ENCODE measurements around the gene PHKA2.

DNA sequence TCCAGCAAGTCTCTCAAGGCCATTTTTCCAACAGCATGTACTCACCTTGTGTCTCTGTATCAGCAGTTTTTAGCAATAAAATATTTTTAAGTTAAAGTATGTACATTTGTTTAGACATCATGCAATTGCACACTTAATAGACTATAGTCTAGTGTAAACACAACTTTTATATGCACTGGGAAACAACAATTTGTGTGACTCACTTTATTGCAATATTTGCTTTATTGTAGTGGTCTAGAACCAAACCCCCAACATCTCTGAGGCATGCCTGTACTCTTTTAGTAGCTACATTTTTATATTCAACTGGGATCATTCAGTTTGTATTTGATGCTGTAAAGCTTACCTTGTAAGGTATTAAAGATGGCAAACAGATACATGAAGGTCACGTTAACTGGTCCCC lies 14.7 kb upstream of the PHKA2 start:
- TF ChIP-seq, protein P1, sequence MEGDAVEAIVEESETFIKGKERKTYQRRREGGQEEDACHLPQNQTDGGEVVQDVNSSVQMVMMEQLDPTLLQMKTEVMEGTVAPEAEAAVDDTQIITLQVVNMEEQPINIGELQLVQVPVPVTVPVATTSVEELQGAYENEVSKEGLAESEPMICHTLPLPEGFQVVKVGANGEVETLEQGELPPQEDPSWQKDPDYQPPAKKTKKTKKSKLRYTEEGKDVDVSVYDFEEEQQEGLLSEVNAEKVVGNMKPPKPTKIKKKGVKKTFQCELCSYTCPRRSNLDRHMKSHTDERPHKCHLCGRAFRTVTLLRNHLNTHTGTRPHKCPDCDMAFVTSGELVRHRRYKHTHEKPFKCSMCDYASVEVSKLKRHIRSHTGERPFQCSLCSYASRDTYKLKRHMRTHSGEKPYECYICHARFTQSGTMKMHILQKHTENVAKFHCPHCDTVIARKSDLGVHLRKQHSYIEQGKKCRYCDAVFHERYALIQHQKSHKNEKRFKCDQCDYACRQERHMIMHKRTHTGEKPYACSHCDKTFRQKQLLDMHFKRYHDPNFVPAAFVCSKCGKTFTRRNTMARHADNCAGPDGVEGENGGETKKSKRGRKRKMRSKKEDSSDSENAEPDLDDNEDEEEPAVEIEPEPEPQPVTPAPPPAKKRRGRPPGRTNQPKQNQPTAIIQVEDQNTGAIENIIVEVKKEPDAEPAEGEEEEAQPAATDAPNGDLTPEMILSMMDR (IDR thresholded peaks at IDR 0.05; ENCODE audit: low read depth, low read length), result no peak
- no peak for TF ChIP-seq EZH2phosphoT487 (IDR thresholded peaks at IDR 0.05; ENCODE audit: low read depth)

All from OCI-LY3 (cell line).